SU-DHL-6 (cell line): Measurements from ENCODE around the gene PTPRS.

ENCODE experiments used
- EZH2phosphoT487 ChIP-seq: fragments of 200-600 bp; sonication (generic), shearing (Covaris generic); conservative IDR thresholded peaks from 2 replicates; pipeline ENCODE4 v1.6.1; 2018; ENCODE audit warnings: mild to moderate bottlenecking, antibody characterized with exemption, low read length, moderate library complexity, mixed read lengths
- TF ChIP-seq, protein P1 (sequence below): fragments of 200-600 bp; sonication (generic); IDR thresholded peaks from one replicate; pipeline ENCODE4 v1.5.1; 2017; ENCODE audit warnings: antibody characterized with exemption, mild to moderate bottlenecking, low read length, moderate library complexity; ENCODE audit not compliant: insufficient read depth, poor library complexity, severe bottlenecking

DNA sequence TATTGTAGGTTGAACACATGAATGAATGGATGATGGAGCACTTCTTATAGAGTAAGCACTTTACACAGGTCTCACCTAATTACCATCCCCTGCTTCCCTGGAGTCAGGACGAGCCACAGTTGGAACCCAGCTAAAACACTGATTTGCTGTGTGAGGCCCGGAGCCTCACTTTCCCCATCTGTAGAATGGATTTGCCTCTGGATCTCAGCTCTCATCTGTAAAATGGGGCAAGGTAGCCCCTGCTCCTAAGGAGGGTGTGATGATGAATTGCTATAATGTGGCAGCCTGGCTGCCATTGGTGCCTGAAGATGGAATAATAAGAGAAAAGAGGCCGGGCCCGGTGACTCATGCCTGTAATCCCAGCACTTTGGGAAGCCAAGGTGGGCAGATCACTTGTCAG is 1.4 kb upstream of the PTPRS start:
- TF ChIP-seq, protein P1, sequence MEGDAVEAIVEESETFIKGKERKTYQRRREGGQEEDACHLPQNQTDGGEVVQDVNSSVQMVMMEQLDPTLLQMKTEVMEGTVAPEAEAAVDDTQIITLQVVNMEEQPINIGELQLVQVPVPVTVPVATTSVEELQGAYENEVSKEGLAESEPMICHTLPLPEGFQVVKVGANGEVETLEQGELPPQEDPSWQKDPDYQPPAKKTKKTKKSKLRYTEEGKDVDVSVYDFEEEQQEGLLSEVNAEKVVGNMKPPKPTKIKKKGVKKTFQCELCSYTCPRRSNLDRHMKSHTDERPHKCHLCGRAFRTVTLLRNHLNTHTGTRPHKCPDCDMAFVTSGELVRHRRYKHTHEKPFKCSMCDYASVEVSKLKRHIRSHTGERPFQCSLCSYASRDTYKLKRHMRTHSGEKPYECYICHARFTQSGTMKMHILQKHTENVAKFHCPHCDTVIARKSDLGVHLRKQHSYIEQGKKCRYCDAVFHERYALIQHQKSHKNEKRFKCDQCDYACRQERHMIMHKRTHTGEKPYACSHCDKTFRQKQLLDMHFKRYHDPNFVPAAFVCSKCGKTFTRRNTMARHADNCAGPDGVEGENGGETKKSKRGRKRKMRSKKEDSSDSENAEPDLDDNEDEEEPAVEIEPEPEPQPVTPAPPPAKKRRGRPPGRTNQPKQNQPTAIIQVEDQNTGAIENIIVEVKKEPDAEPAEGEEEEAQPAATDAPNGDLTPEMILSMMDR: no peak
- TF ChIP-seq EZH2phosphoT487: no peak
